Measurements from ENCODE around the gene PIBF1.
A peak's percentile ranks its signal among the peaks of the same experiment; 100 is the strongest.

PIBF1 gene

DNA sequence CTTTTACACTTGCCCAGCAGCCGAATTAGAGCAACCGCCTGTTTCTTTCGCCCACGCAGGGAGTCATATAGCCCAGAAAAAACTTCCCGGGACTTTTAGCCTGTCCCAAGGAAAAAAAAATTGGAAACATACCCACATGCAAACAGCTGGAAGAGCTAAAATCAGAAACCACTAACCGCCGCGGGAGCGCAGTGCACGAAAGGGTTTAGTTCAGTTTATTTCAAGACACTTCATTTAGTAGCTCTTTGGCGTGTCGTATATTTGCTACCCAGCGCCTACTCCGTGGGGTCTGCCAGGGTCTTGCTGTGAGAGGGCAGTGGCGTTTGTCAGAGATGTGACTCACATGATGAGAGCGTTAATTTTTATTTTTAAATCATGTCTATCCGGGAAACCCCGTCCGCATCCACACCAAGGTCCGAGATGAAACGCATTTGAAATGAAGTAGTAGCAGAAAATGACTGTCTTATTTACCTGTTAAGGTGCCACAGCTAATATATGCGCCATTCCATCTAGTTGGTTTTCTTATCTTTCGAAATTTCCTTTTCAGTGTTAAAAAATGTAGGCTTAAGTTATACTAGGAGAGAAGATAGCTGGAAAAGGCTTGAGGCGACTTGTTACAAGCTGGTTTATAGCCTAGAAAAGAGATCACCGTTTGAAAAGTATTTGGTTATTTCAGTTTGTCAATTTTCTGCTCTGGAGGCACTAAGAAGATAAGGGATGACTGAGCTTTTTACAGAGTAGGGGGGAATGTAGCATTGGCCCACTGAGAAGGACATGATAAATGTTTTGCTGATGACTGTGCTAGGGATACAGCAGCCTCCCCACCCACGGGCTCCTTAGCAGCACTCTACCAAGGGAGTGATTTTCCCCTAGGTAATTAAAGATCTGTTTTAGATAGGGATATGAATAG lies 278.6 kb downstream of the PIBF1 start:
- DNase-seq (ENCODE audit: low spot score): peak; percentile 68

- DNase-seq (ENCODE audit: low spot score): no peak
Measured at GRCh38 chr13:73061473-73061872, 279.5 kb downstream of the PIBF1 start.

- no peak for DNase-seq (ENCODE audit: low spot score)
Measured at GRCh38 chr13:73061876-73062275, 279.9 kb downstream of the PIBF1 start.

GRCh38 chr13:73062468-73062867 lies 280.5 kb downstream of the PIBF1 start:
- no peak for DNase-seq (ENCODE audit: low spot score)

GRCh38 chr13:73063166-73063565 lies 281.2 kb downstream of the PIBF1 start:
- no peak for DNase-seq (ENCODE audit: low spot score)

DNA sequence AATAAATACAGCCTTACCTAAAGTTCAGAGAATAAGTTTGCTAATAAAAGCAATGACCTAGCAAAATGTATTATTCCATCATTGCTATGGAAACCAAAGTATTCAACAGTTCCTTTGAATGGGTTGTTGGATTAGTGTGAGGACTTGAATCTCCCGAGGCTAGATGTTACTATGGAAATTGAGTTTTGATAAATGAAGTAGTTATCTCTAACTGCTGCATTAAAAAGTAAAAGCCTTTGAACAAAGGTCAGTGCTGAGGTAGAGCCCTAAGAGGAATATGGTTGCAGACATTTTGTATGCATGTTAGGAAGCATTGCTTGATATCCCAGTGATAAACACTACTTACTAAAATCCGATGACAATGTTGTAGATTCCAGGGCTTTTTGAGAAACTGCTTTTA lies 283.1 kb downstream of the PIBF1 start:
- no peak for DNase-seq (ENCODE audit: low spot score)

GRCh38 chr13:73065665-73066340 lies 283.9 kb downstream of the PIBF1 start:
- no peak for DNase-seq (ENCODE audit: low spot score)
